GM12864 (cell line): ENCODE results near the gene RCE1.

Experiments
- DNase-seq: peaks from one replicate; pipeline ENCODE4 v3.0.0-alpha.2; 2011; ENCODE audit warnings: low read depth
- H3K4me3 ChIP-seq: 2 replicates; pipeline ENCODE4 v1.5.1; 2011; ENCODE audit warnings: mild to moderate bottlenecking, low read depth, low read length, control low read depth
- TF ChIP-seq, protein P1 (sequence below): IDR thresholded peaks from 2 replicates; pipeline ENCODE4 v1.5.1; 2011; ENCODE audit warnings: low read depth, mild to moderate bottlenecking, moderate library complexity, low read length, control low read depth, inconsistent platforms; ENCODE audit errors: missing control alignments

The RCE1 gene

DNA sequence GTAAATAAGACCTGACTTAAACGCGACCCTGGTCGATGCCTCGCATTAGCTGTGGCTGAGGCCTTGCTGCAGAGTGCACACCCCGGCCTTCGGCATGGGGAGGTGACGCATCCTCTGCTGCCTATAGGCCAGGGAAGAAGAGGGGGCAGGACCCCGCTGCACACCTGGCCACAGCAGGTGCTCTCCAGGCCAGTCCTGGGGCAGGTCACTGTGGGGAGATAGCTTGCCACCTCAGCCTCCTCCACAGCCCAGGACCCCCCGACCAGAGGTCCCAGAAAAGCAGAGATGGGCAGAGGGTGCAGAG, 26.3 kb downstream of the RCE1 start:
- TF ChIP-seq, protein P1, sequence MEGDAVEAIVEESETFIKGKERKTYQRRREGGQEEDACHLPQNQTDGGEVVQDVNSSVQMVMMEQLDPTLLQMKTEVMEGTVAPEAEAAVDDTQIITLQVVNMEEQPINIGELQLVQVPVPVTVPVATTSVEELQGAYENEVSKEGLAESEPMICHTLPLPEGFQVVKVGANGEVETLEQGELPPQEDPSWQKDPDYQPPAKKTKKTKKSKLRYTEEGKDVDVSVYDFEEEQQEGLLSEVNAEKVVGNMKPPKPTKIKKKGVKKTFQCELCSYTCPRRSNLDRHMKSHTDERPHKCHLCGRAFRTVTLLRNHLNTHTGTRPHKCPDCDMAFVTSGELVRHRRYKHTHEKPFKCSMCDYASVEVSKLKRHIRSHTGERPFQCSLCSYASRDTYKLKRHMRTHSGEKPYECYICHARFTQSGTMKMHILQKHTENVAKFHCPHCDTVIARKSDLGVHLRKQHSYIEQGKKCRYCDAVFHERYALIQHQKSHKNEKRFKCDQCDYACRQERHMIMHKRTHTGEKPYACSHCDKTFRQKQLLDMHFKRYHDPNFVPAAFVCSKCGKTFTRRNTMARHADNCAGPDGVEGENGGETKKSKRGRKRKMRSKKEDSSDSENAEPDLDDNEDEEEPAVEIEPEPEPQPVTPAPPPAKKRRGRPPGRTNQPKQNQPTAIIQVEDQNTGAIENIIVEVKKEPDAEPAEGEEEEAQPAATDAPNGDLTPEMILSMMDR = no peak
- no peak for DNase-seq
- no peak overlapping the region for H3K4me3 ChIP-seq

DNA sequence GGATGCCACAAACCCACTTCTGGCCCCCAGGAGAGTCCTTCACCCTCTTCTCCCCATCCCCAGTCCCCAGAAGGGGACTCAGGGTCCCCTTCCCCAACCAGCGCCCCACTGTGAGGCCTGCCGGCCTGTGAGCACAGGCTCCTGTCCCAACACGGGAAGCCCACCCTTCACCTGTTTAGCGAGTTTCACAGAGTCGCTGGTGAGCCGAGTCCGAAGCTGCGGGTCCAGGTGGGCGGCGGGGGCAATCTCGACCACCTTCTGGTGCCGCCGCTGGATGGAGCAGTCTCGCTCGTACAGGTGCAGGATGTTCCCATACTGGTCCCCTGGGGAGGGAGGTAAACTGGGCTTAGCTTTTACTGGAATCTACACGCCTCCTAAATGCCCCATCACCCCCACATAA, 26.9 kb downstream of the RCE1 start:
- H3K4me3 ChIP-seq = no peak overlapping the region
- TF ChIP-seq, protein P1 = no peak
- no peak for DNase-seq

DNA sequence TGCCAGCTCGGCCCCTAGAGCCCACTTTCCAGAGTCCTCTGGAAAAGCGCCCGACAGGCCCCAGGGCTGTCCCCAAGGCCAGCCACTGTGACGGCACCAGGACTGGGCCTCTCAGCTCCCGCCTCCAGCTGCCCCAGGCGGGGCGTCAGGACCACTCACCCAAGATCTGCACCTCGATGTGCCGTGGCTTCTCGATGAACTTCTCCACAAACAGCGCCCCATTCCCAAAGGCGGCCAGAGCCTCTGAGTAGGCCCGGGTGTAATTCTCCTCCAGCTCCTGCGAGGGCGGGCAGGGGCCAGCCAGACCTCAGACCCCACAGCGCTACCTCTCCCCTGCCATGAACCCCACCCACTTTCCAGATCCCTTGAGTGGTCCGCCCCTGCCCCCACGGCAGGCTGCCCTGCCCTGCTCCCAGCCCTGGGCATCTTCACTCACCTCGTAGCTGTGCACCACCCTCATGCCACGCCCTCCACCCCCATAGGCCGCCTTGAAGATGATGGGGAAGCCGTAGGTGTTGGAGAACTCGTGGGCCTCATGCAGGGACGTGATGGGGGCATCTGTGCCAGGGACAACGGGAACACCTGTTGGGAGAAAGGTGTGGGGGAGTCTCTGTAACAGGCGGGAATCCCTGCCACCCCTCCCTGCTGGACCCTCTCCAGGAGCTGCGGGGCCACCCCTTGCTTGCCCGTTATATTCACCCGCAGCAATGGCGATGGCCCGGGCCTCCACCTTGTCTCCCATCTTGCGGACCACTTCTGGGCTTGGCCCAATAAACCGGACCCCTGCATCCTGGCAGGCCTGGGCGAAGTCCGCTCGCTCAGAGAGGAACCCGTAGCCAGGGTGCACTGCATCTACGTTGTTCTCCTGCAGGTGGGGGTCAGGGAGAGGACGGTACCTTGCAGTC, 27.6 kb downstream of the RCE1 start:
- no peak for DNase-seq
- TF ChIP-seq, protein P1 = no peak

DNA sequence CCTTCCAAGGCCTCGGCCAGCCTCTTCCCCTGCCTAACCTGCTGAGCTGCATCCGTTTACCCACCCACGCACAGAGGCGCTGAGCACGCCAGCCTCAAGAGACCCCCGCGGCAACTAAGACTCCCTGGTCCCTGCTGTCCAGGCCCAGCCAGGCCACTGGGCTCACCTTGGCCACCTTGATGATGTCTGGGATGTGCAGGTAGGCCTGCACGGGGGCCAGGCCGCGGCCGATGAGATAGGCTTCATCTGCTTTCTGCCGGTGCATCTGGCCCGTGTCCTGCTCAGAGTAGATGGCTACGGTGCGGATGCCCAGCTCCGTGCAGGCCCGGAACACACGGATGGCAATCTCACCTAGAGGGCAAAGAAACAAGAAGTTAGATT, 28.3 kb downstream of the RCE1 start:
- no peak overlapping the region for H3K4me3 ChIP-seq
- DNase-seq = no peak
- TF ChIP-seq, protein P1 = no peak

More for the DNA sequence above, 27.6 kb downstream of the RCE1 start:
- no peak overlapping the region for H3K4me3 ChIP-seq

DNA sequence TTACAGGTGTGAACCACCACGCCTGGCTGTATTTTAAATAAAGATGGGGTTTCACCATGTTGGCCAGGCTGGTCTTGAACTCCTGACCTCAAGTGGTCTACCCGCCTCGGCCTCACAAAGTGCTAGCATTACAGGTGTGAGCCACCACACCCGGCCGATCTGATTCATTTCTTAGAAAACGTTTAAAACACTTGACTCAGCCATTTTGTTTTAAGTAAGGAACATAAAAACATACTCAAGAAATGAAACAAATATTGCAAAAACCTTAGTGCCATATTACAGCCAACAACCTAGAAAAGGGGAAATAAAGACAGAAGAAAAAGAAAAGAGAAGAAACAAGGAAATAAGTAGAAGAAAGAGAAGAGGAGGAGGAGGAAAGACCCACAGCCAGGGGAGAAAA, 31.0 kb downstream of the RCE1 start:
- TF ChIP-seq, protein P1 = no peak
- no peak overlapping the region for H3K4me3 ChIP-seq
- no peak for DNase-seq

DNA sequence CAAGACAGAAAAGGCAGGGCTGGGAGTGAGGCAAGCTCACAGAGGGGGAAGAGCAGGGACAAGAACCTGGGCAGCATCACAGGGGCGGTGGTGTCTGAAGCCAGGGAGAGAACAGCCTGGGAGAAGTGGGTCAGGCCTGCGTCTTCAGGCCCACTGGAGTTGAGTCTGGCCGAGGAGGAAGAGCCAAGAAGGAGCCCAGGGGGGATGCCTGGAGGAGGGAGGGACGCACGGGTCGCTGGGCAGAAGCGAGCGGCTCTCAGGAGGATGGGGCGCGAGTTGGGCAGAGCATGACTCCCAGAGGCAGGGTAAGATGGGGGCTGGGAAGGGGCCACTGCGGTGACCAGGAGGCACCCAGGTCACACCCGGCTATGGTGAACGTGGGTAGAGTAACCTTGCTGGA, 32.1 kb downstream of the RCE1 start:
- TF ChIP-seq, protein P1 = no peak
- no peak overlapping the region for H3K4me3 ChIP-seq
- DNase-seq = no peak

DNA sequence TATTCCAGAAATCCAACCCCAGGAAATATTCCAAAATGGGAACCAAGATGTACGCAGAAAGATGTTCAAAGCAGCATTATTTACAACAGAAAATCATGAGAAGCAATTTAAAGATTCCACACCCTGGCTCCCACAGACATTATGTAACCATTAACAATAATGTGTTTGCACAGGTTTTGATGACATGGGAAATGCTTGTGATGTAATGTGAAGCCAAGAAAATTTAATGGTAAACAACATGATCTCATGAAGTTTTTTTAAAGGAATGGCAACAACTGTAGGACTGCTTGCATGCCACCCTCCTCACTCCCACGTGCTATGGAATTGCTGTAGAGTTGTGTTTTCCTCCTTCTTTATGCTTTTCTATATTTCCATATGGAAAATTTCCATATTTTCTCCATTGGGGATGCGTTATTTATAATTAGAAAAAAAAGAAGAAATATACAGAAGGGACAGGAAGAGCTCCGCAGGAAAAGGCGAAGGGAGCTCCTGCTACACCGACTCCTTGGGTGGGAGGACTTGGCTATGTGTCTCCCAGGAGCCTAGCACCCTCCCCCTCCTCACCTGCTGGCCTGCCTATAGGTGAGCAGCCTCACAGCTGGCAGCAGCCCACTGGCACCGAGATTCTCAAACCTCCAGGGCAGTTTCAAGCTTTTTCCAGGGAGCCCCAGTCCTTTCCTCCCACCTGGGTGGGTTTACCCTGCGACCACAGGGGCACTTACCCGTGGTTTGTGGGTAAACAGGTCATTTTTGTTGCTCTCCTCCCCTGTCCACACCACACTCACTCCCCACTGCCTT, 34.5 kb downstream of the RCE1 start:
- TF ChIP-seq, protein P1 = no peak
- H3K4me3 ChIP-seq = no peak overlapping the region
- no peak for DNase-seq
